ENCODE measurements around the gene B3GALT6.

DNA sequence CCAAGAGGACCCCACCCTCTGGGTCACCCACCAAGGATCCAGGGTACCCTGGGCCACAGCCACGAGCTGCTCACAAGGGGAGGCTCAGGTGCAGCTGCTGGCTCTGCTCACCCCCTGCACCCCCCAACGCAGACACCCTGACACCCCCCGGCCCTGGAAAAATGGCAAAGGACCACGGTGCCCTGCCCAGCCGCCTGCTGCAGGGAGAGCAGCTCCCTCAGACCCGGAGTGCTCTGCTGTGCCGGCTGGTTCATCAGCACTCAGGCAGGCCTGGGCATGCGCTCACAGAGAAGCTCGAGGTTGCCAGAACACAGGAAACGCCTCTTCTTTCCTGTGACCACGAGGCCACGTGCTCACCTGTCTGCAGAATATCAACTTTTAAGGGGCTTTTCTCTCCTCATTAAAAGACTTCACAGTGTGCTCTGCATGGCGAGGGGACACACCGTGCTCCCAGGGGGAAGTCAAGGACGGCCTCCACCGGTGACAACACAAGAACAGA, 18.8 kb downstream of the B3GALT6 start:
- TF ChIP-seq, protein P1, sequence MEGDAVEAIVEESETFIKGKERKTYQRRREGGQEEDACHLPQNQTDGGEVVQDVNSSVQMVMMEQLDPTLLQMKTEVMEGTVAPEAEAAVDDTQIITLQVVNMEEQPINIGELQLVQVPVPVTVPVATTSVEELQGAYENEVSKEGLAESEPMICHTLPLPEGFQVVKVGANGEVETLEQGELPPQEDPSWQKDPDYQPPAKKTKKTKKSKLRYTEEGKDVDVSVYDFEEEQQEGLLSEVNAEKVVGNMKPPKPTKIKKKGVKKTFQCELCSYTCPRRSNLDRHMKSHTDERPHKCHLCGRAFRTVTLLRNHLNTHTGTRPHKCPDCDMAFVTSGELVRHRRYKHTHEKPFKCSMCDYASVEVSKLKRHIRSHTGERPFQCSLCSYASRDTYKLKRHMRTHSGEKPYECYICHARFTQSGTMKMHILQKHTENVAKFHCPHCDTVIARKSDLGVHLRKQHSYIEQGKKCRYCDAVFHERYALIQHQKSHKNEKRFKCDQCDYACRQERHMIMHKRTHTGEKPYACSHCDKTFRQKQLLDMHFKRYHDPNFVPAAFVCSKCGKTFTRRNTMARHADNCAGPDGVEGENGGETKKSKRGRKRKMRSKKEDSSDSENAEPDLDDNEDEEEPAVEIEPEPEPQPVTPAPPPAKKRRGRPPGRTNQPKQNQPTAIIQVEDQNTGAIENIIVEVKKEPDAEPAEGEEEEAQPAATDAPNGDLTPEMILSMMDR (IDR thresholded peaks at IDR 0.05; ENCODE audit: low read depth, low read length, missing input control): no peak
- TF ChIP-seq FOXA1 (IDR thresholded peaks at IDR 0.05) (no peak), YY1 (IDR thresholded peaks at IDR 0.05) (no peak), GABPA (IDR thresholded peaks at IDR 0.05 in 1 of 2, conservative IDR thresholded peaks at IDR 0.05 in 1 of 2) (no peak), RAD21 (IDR thresholded peaks at IDR 0.05) (no peak), SP1 (IDR thresholded peaks at IDR 0.05) (no peak), TAF1 (conservative IDR thresholded peaks at IDR 0.05) (no peak), JUND (IDR thresholded peaks at IDR 0.05) (no peak)
- TF ChIP-seq, protein P2, sequence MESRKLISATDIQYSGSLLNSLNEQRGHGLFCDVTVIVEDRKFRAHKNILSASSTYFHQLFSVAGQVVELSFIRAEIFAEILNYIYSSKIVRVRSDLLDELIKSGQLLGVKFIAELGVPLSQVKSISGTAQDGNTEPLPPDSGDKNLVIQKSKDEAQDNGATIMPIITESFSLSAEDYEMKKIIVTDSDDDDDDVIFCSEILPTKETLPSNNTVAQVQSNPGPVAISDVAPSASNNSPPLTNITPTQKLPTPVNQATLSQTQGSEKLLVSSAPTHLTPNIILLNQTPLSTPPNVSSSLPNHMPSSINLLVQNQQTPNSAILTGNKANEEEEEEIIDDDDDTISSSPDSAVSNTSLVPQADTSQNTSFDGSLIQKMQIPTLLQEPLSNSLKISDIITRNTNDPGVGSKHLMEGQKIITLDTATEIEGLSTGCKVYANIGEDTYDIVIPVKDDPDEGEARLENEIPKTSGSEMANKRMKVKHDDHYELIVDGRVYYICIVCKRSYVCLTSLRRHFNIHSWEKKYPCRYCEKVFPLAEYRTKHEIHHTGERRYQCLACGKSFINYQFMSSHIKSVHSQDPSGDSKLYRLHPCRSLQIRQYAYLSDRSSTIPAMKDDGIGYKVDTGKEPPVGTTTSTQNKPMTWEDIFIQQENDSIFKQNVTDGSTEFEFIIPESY (IDR thresholded peaks at IDR 0.05): no peak
- TF ChIP-seq, protein P3, sequence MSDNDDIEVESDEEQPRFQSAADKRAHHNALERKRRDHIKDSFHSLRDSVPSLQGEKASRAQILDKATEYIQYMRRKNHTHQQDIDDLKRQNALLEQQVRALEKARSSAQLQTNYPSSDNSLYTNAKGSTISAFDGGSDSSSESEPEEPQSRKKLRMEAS (IDR thresholded peaks at IDR 0.05): no peak
